Measurements from ENCODE around the gene SMO.
"Not testable (repeated sequence)": the region's sequence is repeated elsewhere in the genome, so short reads cannot be mapped to it uniquely, and the experiment has no call there.

The SMO gene

GRCh38 chr7:129209067-129209926 is 20.9 kb downstream of the SMO start:
- no peak for DNase-seq

- DNase-seq, result peak; percentile 71
Measured at GRCh38 chr7:129210256-129210988, 22.0 kb downstream of the SMO start.

- no peak for DNase-seq
Measured at GRCh38 chr7:129210989-129211312, 22.5 kb downstream of the SMO start.

- DNase-seq, result no peak
Measured at GRCh38 chr7:129212126-129212525, 23.7 kb downstream of the SMO start.

- no peak for DNase-seq
Measured at GRCh38 chr7:129212596-129212995, 24.2 kb downstream of the SMO start.

GRCh38 chr7:129213828-129214227 is 25.4 kb downstream of the SMO start:
- no peak for DNase-seq

- DNase-seq, result not testable (repeated sequence)
Measured at GRCh38 chr7:129215691-129216090, 27.3 kb downstream of the SMO start.

- DNase-seq, result not testable (repeated sequence)
Measured at GRCh38 chr7:129216101-129216715, 27.8 kb downstream of the SMO start.

GRCh38 chr7:129216821-129217416 is 28.5 kb downstream of the SMO start:
- not testable (repeated sequence) for DNase-seq

GRCh38 chr7:129218514-129219062 is 30.2 kb downstream of the SMO start:
- DNase-seq, result peak; percentile 83

- DNase-seq, result not testable (repeated sequence)
Measured at GRCh38 chr7:129219166-129219565, 30.7 kb downstream of the SMO start.

- no peak for DNase-seq
Measured at GRCh38 chr7:129222064-129222463, 33.6 kb downstream of the SMO start.

- DNase-seq, result peak; percentile 96
Measured at GRCh38 chr7:129224251-129225205, 36.1 kb downstream of the SMO start, which contains the start of gene AHCYL2. AHCYL2 (plus strand) TSS chr7:129225030.

- peak; percentile 66 for DNase-seq
Measured at GRCh38 chr7:129225206-129225930, 36.9 kb downstream of the SMO start.

GRCh38 chr7:129225931-129226572 is 37.6 kb downstream of the SMO start:
- no peak for DNase-seq

GRCh38 chr7:129227646-129228578 is 39.5 kb downstream of the SMO start:
- no peak for DNase-seq

- no peak for DNase-seq
Measured at GRCh38 chr7:129228633-129229032, 40.2 kb downstream of the SMO start.

GRCh38 chr7:129231666-129232065 is 43.2 kb downstream of the SMO start:
- no peak for DNase-seq

GRCh38 chr7:129238546-129238945 is 50.1 kb downstream of the SMO start:
- no peak for DNase-seq
